Mucosa of stomach (tissue), 1 donor: Measurements from ENCODE around the gene GSG1L.

Experiments used
- H3K27me3 ChIP-seq: one replicate; pipeline ENCODE4 v1.7.0; 2013; ENCODE audit warnings: mild to moderate bottlenecking, low read length; ENCODE audit not compliant: control insufficient read depth, insufficient read depth
- H3K36me3 ChIP-seq: one replicate; pipeline ENCODE4 v1.7.0; 2013; ENCODE audit warnings: low read length; ENCODE audit not compliant: control insufficient read depth, insufficient read depth
- H3K4me1 ChIP-seq: one replicate; pipeline ENCODE4 v1.7.0; 2013; ENCODE audit warnings: mild to moderate bottlenecking, low read length; ENCODE audit not compliant: control insufficient read depth, insufficient read depth
- H3K4me3 ChIP-seq: one replicate; pipeline ENCODE4 v1.7.0; 2013; ENCODE audit warnings: low read length
- H3K9ac ChIP-seq: one replicate; pipeline ENCODE4 v1.7.0; 2013; ENCODE audit warnings: mild to moderate bottlenecking, low read length, moderate library complexity
- H3K9me3 ChIP-seq: one replicate; pipeline ENCODE4 v1.7.0; 2013; ENCODE audit warnings: mild to moderate bottlenecking, low read length, moderate library complexity; ENCODE audit not compliant: control insufficient read depth
- donor health status: Pancreatic carcinoma.

The GSG1L gene

GRCh38 chr16:27840311-27841060, 223.0 kb downstream of the GSG1L start:
- H3K27me3 ChIP-seq, result no peaks in the 10 kb centered on the region
- no peaks in the 10 kb centered on the region for H3K9me3 ChIP-seq
- no peak overlapping the region for H3K4me3 ChIP-seq
- H3K4me1 ChIP-seq, result no peaks in the 10 kb centered on the region
- H3K36me3 ChIP-seq, result no peaks in the 10 kb centered on the region
- no peak overlapping the region for H3K9ac ChIP-seq

DNA sequence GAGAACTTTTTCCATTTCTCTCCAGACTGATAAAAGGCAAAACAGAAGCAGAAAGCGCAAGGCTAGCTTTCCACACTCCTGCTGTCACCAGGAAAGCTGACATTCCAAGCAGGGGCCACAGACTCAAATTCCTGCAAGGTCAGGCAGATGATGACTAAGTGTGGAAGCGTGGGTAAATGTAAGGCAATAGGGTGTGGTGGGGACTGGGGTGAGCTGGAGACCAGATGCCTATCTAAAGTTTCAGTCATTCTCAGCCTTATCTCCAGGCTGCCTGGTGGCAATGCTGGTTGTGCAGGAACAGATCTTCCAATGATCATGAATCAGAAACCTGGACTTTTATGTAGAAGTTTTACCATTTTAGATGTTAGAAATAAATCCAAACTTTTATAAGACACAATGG, 224.1 kb downstream of the GSG1L start:
- Histone ChIP-seq H3K4me3 (no peak overlapping the region), H3K36me3 (no peaks in the 10 kb centered on the region), H3K9ac (no peak overlapping the region), H3K9me3 (no peaks in the 10 kb centered on the region), H3K27me3 (no peaks in the 10 kb centered on the region), H3K4me1 (no peaks in the 10 kb centered on the region)

DNA sequence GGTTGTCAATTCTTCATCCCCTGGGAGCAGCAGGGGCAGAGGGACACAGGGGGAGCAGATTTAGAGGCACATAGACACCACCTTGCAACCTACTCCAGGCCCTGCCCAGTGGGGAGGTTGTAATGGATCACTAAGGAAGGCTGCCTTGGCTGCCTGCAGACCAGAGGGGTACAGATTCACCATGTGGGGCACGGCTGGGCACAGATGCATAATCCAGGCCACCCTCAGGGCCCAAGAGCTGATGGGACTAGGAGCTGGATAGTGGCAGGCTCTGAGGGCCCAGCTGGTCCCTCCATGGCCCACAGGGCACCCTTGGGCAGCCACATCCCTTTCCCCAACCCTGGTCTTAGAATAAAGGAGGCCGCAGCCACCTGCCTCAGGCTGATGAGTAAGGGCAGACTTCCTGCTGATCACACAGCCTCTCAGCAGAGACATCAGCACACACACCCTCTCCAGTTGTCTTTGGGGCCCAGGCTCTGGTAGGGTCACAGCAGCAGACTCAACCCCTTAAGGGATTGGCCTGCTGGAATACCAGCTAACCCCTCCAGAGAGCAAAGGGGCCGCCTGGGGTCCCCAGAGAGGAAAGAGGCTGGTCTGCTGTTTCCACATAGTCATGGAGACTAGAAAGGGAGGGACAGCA, 224.9 kb downstream of the GSG1L start:
- Histone ChIP-seq H3K4me1 (no peaks in the 10 kb centered on the region), H3K27me3 (no peaks in the 10 kb centered on the region), H3K36me3 (no peaks in the 10 kb centered on the region), H3K9ac (no peak overlapping the region), H3K9me3 (no peaks in the 10 kb centered on the region), H3K4me3 (no peak overlapping the region)

DNA sequence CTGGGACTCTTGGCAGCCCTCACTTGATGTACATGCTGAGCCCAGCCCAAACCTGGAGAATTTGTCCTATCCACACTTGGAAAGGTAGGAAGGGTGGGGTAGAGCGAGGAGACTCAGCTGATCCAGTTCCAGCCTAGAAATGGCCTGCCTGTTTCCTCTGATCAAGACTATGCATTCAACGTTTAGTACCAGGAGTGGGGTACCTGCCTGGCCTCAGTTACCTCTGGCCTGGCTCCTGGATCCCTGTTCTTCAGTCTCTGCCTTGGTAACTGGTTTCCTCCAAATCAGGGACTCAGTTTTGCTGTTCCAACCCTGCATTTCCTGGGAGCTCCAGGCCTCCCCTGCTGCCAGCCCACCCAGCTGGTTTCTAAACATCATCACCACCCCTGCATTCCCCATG, 233.5 kb downstream of the GSG1L start:
- Histone ChIP-seq H3K27me3 (no peaks in the 10 kb centered on the region), H3K9ac (no peak overlapping the region), H3K9me3 (no peaks in the 10 kb centered on the region)

GRCh38 chr16:27828671-27829070, 234.8 kb downstream of the GSG1L start:
- H3K9me3 ChIP-seq, result no peaks in the 10 kb centered on the region
- no peaks in the 10 kb centered on the region for H3K36me3 ChIP-seq
- H3K4me1 ChIP-seq, result no peaks in the 10 kb centered on the region
- H3K9ac ChIP-seq, result no peak overlapping the region
- no peak overlapping the region for H3K4me3 ChIP-seq
- H3K27me3 ChIP-seq, result no peaks in the 10 kb centered on the region

More for the DNA sequence above, 233.5 kb downstream of the GSG1L start:
- no peak overlapping the region for H3K4me3 ChIP-seq
- H3K36me3 ChIP-seq, result no peaks in the 10 kb centered on the region
- no peaks in the 10 kb centered on the region for H3K4me1 ChIP-seq

DNA sequence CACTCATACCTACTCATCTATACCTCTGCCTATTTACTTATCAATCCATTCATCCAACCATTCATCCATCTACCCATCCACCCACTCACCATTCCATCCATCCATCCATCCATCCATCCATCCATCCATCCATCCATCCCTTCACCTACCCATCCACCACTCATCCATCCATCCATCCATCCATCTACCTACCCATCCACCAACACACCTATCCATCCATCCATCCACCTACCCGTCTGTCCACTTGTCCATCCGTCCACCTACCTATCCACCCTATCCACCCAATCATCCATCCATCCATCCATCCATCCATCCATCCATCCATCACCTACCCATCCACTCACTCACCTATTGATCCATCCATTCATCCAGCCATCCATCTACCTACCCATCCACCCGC, 235.7 kb downstream of the GSG1L start:
- peaks cover 6% of the 10 kb centered on the region for H3K4me1 ChIP-seq

DNA sequence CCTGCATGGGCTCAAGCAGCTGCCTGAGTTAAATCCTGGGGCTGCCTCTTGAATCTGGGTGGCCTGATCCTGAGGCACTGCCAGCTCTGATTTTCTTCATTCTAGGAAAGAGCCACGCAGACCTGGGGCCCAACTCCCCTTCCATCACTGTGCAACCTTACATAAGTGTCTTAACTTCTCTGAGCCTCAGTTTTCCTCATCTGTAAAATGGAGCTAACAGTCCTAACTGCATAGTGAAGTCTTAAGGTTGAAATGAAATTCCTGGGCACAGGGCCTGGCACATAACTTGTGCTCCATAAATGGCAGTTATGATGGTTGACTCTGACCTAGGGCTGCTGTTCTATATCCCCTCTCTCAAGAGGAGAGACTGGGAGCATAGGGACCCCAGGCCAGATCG, 236.6 kb downstream of the GSG1L start:
- Histone ChIP-seq H3K27me3 (no peaks in the 10 kb centered on the region), H3K36me3 (no peaks in the 10 kb centered on the region), H3K9ac (no peak overlapping the region), H3K4me3 (no peak overlapping the region), H3K4me1 (peaks cover 11% of the 10 kb centered on the region), H3K9me3 (no peaks in the 10 kb centered on the region)

More for the DNA sequence above, 235.7 kb downstream of the GSG1L start:
- Histone ChIP-seq H3K27me3 (no peaks in the 10 kb centered on the region), H3K4me3 (no peak overlapping the region), H3K9ac (no peak overlapping the region), H3K36me3 (no peaks in the 10 kb centered on the region), H3K9me3 (no peaks in the 10 kb centered on the region)

GRCh38 chr16:27826081-27826892, 237.2 kb downstream of the GSG1L start:
- H3K4me3 ChIP-seq, result no peak overlapping the region
- no peak overlapping the region for H3K9ac ChIP-seq
- H3K36me3 ChIP-seq, result no peaks in the 10 kb centered on the region
- no peaks in the 10 kb centered on the region for H3K9me3 ChIP-seq
- H3K4me1 ChIP-seq, result peaks cover 11% of the 10 kb centered on the region
- no peaks in the 10 kb centered on the region for H3K27me3 ChIP-seq

GRCh38 chr16:27824786-27825185, 238.7 kb downstream of the GSG1L start:
- H3K4me1 ChIP-seq, result peaks cover 11% of the 10 kb centered on the region
- H3K4me3 ChIP-seq, result no peak overlapping the region
- no peaks in the 10 kb centered on the region for H3K27me3 ChIP-seq
- H3K9ac ChIP-seq, result no peak overlapping the region
- no peaks in the 10 kb centered on the region for H3K36me3 ChIP-seq
- H3K9me3 ChIP-seq, result no peaks in the 10 kb centered on the region

DNA sequence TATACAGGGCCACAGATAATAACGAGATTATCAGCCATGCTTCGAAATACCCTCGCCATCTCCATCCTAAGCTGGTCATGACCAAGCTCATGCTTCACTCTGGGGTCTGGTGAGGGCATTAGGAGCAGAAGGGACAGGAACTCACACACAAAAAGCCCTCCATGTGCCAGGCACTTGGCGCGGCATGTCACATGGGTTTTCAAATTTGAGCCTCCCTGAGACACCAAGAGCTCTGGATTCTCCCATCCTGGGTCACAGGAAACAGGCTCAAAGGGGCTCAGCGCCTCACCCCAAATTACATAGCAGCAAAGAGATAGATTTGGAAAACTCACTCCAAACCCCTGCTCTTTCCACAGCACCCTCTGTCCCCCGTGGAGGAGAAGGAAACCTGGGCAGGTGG, 239.5 kb downstream of the GSG1L start:
- no peak overlapping the region for H3K4me3 ChIP-seq
- no peak overlapping the region for H3K9ac ChIP-seq
- no peaks in the 10 kb centered on the region for H3K9me3 ChIP-seq
- peaks cover 11% of the 10 kb centered on the region for H3K4me1 ChIP-seq
- no peaks in the 10 kb centered on the region for H3K27me3 ChIP-seq
- no peaks in the 10 kb centered on the region for H3K36me3 ChIP-seq

DNA sequence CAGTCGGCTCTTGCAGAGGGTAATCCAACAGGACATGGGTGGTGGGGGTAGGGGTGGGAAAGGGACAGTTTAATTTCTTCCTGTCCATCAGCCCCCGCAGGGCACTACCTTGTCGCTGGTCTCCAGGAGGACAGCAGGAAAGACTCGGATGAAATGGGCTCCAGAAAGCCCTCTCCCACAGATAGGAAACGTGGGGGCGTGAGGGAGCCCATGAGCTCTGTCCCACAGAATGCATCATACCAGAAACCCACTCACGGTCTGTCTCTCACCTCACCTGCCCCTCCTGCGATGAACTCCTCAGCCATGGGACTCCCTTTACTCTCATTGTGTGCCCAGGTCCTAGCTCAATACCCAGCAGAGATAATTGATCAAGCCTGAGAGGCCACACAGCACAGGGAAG, 240.1 kb downstream of the GSG1L start:
- Histone ChIP-seq H3K36me3 (no peaks in the 10 kb centered on the region), H3K27me3 (no peaks in the 10 kb centered on the region), H3K4me3 (no peak overlapping the region), H3K4me1 (peaks cover 11% of the 10 kb centered on the region), H3K9me3 (no peaks in the 10 kb centered on the region), H3K9ac (no peak overlapping the region)

DNA sequence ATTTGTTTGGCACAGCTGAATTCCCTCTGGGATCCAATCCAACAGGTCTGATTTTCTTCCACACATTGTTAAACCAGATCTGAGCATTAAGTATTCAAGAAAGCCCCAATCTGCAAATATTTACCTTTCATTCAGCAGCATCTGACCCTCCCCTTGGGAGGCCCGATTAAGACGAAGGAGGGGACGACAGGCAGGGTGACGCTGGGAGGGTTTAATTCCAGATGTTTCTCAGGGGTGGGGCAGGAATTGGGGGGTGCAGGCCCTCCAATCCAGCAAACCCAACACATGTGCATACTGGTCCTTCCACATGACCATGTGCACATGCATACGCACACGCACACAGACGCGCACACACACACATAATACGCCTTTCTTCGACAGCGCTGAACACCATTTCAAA, 240.5 kb downstream of the GSG1L start:
- Histone ChIP-seq H3K9ac (no peak overlapping the region), H3K27me3 (no peaks in the 10 kb centered on the region), H3K9me3 (no peaks in the 10 kb centered on the region), H3K4me3 (no peak overlapping the region), H3K36me3 (no peaks in the 10 kb centered on the region), H3K4me1 (peaks cover 11% of the 10 kb centered on the region)
